LHCN-M2 (cell line): ENCODE data around the gene MSI2. TPM values are rescaled to one million over a fixed set of nuclear protein-coding genes. Genes with fewer than 3 reads are reported as not detected.

Experiments
- DNase-seq: peaks from one replicate; pipeline ENCODE4 v3.0.0-alpha.2; 2012; ENCODE audit warnings: low read depth
- total RNA-seq: library from RNA; depleted of rRNA; stranded (reverse); fragments of >200 nt; gene quantifications from 2 replicates; pipeline ENCODE4 v1.2.3, GENCODE V29; 2014; rRNA removed

MSI2 gene
- total RNA-seq, 1 experiment from 2014 or later, result 120 TPM

DNA sequence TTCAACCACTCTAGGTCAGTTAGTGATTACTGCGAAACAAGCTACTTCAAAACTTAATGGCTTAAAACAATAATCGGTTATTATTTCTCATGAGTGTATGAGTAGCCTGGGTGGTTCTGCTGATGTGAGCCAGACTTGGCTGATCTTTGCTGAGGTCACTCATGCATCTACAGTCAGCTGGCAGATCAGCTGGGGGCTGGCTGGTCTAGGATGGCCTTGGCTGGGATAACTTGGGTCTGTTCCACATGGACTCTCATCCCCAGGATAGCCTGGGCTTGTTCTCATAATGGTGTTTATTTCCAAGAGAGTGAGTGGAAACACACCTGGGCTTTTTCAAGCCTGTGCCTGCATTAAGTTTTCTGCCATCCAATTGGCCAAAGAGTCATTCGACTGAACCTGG is 475.7 kb downstream of the MSI2 start:
- DNase-seq, result no peak

DNA sequence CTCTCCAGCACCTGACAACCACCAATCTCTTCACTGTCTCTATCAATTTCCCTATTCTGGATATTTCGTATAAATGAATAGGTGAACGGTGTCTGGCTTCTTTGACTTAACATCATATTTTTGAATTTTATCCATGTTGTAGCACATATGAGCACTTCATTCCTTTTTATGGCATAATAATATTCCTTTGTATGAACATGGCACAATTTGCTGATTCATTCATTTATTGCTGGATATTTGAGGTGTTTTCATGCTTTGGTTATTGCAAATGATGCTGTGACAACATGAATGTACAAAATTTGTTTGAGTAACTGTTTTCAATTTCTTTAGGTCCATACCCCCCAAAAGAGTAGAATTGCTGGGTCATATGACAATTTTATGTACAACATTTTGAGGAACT is 476.8 kb downstream of the MSI2 start:
- DNase-seq, result no peak

Other genes starting within 250 kb of the MSI2 start
- gene AKAP1, start 171.3 kb upstream of the MSI2 start, total RNA-seq, result 16.6 and 18.7 TPM in 2 replicates